ENCODE measurements around the gene VPS37C. TPM values are rescaled to one million over a fixed set of nuclear protein-coding genes. Genes with fewer than 3 reads are reported as not detected.

Gene VPS37C
- total RNA-seq, 1 donor from 2014 or later = 28.1 TPM

DNA sequence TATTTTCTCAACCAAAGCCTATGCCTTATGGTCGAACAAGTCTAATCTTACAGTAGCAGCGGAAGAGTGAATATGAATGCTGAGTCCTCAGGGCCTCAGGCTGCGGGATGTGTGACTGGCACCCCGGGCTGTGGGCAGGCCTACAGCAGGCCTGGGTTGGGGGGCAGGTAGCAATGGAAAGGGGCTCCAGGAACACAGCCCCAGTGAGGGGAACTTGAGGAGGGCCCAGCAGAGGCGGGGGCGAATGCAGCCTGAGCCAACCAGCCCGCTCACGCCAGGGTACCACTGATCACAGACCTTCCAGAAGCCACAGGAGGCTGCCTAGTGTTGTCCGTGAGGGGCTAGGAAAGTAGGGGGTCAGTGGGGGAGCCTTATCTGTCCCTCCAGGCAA is 70.2 kb downstream of the VPS37C start:
- TF ChIP-seq, protein P1, sequence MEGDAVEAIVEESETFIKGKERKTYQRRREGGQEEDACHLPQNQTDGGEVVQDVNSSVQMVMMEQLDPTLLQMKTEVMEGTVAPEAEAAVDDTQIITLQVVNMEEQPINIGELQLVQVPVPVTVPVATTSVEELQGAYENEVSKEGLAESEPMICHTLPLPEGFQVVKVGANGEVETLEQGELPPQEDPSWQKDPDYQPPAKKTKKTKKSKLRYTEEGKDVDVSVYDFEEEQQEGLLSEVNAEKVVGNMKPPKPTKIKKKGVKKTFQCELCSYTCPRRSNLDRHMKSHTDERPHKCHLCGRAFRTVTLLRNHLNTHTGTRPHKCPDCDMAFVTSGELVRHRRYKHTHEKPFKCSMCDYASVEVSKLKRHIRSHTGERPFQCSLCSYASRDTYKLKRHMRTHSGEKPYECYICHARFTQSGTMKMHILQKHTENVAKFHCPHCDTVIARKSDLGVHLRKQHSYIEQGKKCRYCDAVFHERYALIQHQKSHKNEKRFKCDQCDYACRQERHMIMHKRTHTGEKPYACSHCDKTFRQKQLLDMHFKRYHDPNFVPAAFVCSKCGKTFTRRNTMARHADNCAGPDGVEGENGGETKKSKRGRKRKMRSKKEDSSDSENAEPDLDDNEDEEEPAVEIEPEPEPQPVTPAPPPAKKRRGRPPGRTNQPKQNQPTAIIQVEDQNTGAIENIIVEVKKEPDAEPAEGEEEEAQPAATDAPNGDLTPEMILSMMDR (IDR thresholded peaks at IDR 0.05; ENCODE audit: unreplicated experiment) = no peak
- H3K9me3 Mint-ChIP-seq (ENCODE audit: low read depth) = peaks cover 7% of the 10 kb centered on the region
- no peak overlapping the region for H3K4me3 Mint-ChIP-seq (ENCODE audit: low read depth)
- H3K27me3 Mint-ChIP-seq = no peaks in the 10 kb centered on the region
- DNase-seq (ENCODE audit: low spot score, unreplicated experiment) = no peak
- no peak overlapping the region for H3K27ac Mint-ChIP-seq
- no peaks in the 10 kb centered on the region for H3K36me3 Mint-ChIP-seq (ENCODE audit: insufficient read depth)
- no peaks in the 10 kb centered on the region for H3K4me1 Mint-ChIP-seq (ENCODE audit: low read depth)

DNA sequence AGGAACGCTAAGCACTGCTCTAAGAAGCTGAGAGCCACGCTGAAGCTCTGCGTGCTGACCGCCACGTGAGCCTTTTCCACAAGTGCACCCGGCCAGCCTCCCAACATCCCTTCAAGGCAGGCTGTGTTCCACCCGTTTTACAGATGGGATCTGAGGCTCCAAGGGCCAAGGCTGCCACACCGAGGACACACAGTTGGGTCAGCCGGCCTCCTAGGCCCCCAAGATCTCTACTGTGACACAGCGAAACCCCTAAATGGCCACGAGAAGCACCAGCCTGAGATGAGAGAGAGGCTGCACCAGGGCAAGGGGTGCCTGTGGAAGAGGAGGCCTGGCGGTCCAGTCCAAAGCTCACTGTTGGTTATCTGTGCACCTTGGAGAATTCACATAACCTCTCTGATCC is 70.7 kb downstream of the VPS37C start:
- H3K36me3 Mint-ChIP-seq (ENCODE audit: insufficient read depth) = no peaks in the 10 kb centered on the region
- TF ChIP-seq, protein P1 (IDR thresholded peaks at IDR 0.05; ENCODE audit: unreplicated experiment) = no peak
- H3K4me1 Mint-ChIP-seq (ENCODE audit: low read depth) = no peaks in the 10 kb centered on the region
- no peaks in the 10 kb centered on the region for H3K27me3 Mint-ChIP-seq
- no peak for DNase-seq (ENCODE audit: low spot score, unreplicated experiment)
- no peak overlapping the region for H3K4me3 Mint-ChIP-seq (ENCODE audit: low read depth)
- peaks cover 7% of the 10 kb centered on the region for H3K9me3 Mint-ChIP-seq (ENCODE audit: low read depth)
- H3K27ac Mint-ChIP-seq = no peak overlapping the region

DNA sequence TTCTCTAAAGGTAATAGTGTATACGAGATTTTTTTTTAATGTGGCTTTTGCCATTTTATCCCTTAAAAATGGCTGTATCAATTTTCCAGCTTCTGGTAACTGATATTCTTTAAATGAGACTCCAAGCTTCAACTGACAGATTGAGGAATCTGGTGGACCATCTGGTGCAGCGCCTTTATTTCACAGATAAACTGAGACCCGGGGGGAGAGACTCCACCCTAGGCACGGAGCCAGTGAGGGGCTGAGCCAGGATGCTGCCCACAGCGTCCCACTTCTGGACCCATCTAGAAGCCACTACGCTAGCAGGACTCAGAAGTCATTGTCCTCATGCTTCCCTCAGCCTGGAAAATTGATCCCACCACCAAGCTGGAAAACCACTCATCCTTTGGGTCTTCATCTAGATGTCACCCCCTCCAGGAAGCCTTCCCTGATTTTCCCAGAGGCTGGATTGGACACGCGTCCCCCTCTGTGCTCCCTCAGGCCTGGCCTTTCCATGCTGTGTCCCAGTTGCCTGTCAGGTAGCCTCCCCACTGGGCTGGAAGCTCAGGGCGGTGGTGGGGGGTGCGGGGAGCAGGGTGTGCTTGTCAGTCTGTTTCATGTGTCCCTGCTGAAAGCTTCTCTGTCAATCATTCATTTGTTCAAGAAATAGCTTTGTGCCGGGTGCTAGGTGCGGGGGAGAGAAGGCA is 71.3 kb downstream of the VPS37C start:
- Mint-ChIP-seq H3K4me3 (ENCODE audit: low read depth) (no peak overlapping the region), H3K36me3 (ENCODE audit: insufficient read depth) (no peaks in the 10 kb centered on the region), H3K9me3 (ENCODE audit: low read depth) (peaks cover 7% of the 10 kb centered on the region), H3K27me3 (no peaks in the 10 kb centered on the region), H3K27ac (no peak overlapping the region), H3K4me1 (ENCODE audit: low read depth) (no peaks in the 10 kb centered on the region)
- TF ChIP-seq, protein P1 (IDR thresholded peaks at IDR 0.05; ENCODE audit: unreplicated experiment) = no peak
- DNase-seq (ENCODE audit: low spot score, unreplicated experiment) = no peak

DNA sequence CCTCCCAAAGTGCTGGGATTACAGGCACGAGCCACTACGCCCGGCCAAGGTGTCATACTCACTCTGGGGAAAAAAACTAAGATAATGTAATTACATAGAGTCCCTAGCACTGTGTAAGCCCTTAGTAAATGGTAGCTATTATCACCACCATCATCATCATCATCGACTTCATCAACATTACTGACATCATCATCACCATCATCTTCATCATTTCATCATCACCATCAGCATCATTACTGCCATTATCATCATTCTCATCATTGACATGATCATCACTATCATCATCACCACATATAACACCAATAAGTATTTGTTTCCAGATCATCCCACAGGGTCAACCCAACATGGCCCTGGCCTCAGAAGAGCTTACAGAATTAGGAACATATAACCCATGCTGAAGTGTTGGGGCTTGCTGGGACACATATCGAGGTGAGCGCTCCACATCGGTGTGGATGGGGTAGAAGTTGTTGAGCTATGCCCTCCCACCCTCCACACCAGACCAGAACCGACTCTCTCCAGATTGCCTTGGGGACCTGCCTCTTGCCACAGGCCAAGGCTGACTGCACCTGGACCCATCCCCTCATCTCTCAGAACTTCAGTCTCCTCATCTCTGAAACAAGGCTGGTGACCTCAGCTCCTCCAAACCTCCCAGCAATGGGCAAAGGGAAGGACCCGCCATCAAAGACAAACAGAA is 73.7 kb downstream of the VPS37C start:
- DNase-seq (ENCODE audit: low spot score, unreplicated experiment) = no peak
- Mint-ChIP-seq H3K36me3 (ENCODE audit: insufficient read depth) (no peaks in the 10 kb centered on the region), H3K4me3 (ENCODE audit: low read depth) (no peak overlapping the region), H3K27me3 (peaks cover 2% of the 10 kb centered on the region), H3K27ac (no peak overlapping the region), H3K9me3 (ENCODE audit: low read depth) (no peaks in the 10 kb centered on the region), H3K4me1 (ENCODE audit: low read depth) (no peaks in the 10 kb centered on the region)
- TF ChIP-seq, protein P1 (IDR thresholded peaks at IDR 0.05; ENCODE audit: unreplicated experiment) = no peak

DNA sequence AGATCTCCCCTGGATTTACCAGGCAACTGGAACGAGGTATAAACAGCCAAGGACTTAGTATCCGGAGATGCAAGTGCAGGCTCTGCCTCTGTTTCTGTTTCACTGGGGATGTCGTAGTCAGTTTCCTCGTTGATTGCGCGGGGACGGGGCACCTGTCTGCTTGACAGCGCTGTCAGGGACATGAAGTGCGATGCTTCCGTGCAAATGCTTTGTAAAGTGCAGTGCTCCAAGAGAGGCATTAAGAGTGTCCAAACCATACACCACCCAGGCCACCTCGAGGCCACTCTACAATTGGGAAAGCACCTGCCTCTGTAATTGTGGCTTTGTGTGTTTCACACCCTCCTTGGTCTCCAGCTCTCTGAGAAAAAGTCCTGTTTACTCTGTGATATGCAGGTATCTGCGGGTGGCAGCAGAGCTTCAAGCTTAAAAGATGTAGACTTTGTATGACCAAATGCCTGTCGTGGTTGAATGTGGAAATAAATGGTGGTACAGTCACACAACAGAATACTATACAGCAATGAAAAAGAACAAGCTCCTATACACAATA is 77.6 kb downstream of the VPS37C start:
- Mint-ChIP-seq H3K36me3 (ENCODE audit: insufficient read depth) (no peaks in the 10 kb centered on the region), H3K27me3 (peaks cover 10% of the 10 kb centered on the region), H3K4me3 (ENCODE audit: low read depth) (no peak overlapping the region), H3K27ac (no peak overlapping the region), H3K4me1 (ENCODE audit: low read depth) (no peaks in the 10 kb centered on the region), H3K9me3 (ENCODE audit: low read depth) (no peaks in the 10 kb centered on the region)
- no peak for DNase-seq (ENCODE audit: low spot score, unreplicated experiment)
- TF ChIP-seq, protein P1 (IDR thresholded peaks at IDR 0.05; ENCODE audit: unreplicated experiment) = no peak

Measured in progenitor cell of endocrine pancreas (in vitro differentiated cells).